OCI-LY3 (cell line): Measurements from ENCODE around the gene PACC1.
A peak's percentile ranks its signal among the peaks of the same experiment; 100 is the strongest.

Experiments
- CTCF ChIP-seq: fragments of 200-600, 300-600 bp; sonication (generic); IDR thresholded peaks from 2 replicates; pipeline ENCODE4 v1.5.1; 2014; ENCODE audit warnings: antibody characterized with exemption, low read length, low read depth
- EZH2phosphoT487 ChIP-seq: fragments of 200-600 bp; shearing (Covaris generic); IDR thresholded peaks from 2 replicates; pipeline ENCODE4 v1.6.1; 2018; ENCODE audit warnings: antibody characterized with exemption, mixed run types, low read depth

GRCh38 chr1:212455803-212456528 is 41.3 kb upstream of the PACC1 start:
- TF ChIP-seq CTCF (peak; percentile 99), EZH2phosphoT487 (no peak)
